ENCODE measurements around the gene POP4. TPM values are rescaled to one million over a fixed set of nuclear protein-coding genes. Genes with fewer than 3 reads are reported as not detected.

The POP4 gene
- total and polyA plus RNA-seq, 9 of the 15 experiments (the other 6 are each of a cell fraction or from before 2014, with no cell fraction given): 42.1 to 128 (median 99.0) TPM

DNA sequence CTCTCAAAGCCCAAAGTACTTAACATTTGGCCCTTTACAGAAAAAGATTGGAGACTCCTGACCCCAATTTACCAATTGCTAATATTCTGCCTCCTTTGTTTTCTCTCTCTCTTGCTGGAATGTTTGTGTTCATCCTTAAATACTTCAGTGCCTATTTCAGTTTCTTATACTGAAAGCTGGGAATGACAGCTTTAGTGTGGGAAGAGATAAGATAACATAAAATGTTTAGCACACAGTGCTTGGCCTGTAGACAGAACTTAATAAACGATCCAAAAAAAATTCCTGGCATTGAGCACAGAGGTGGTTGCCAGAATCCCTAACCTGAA lies 56.2 kb downstream of the POP4 start:
- intact Hi-C loops (cut with micrococcal nuclease): loop anchor here (5.0 kb wide), 1 partner anchor 35 kb away; no protein-coding TSS in a partner anchor
- no peak for TF ChIP-seq ZFP30 (CRISPR knock-in tag; IDR thresholded peaks at IDR 0.05; ENCODE audit: borderline replicate concordance)
- no peak for TF ChIP-seq ZNF77 (CRISPR knock-in tag; IDR thresholded peaks at IDR 0.05)
- no peak for TF ChIP-seq FOXJ3 (CRISPR knock-in tag; IDR thresholded peaks at IDR 0.05)
- TF ChIP-seq NR3C1 (CRISPR knock-in tag; IDR thresholded peaks at IDR 0.05): no peak
- TF ChIP-seq TEAD4 (IDR thresholded peaks at IDR 0.05; ENCODE audit: low read length): 0 out of 2 replicates have a peak, but pooled peaks have one; percentile 17
- TF ChIP-seq TEAD4 (CRISPR knock-in tag; IDR thresholded peaks at IDR 0.05; ENCODE audit: borderline replicate concordance): no peak
- TF ChIP-seq ZEB2 (IDR thresholded peaks at IDR 0.05): no peak
- 0 out of 2 replicates have a peak, but pooled peaks have one; percentile 8 for TF ChIP-seq ZNF584 (CRISPR knock-in tag; IDR thresholded peaks at IDR 0.05; ENCODE audit: low read depth)
- TF ChIP-seq MEIS2 (IDR thresholded peaks at IDR 0.05; ENCODE audit: partially characterized antibody): peak; percentile 69
- TF ChIP-seq, protein P1, sequence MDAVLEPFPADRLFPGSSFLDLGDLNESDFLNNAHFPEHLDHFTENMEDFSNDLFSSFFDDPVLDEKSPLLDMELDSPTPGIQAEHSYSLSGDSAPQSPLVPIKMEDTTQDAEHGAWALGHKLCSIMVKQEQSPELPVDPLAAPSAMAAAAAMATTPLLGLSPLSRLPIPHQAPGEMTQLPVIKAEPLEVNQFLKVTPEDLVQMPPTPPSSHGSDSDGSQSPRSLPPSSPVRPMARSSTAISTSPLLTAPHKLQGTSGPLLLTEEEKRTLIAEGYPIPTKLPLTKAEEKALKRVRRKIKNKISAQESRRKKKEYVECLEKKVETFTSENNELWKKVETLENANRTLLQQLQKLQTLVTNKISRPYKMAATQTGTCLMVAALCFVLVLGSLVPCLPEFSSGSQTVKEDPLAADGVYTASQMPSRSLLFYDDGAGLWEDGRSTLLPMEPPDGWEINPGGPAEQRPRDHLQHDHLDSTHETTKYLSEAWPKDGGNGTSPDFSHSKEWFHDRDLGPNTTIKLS (IDR thresholded peaks at IDR 0.05; ENCODE audit: borderline replicate concordance, low read depth): no peak
- TF ChIP-seq THRAP3 (IDR thresholded peaks at IDR 0.05; ENCODE audit: borderline replicate concordance): no peak
- TF ChIP-seq EWSR1 (IDR thresholded peaks at IDR 0.05; ENCODE audit: borderline replicate concordance, low read depth, partially characterized antibody): no peak
- TF ChIP-seq EHMT2 (IDR thresholded peaks at IDR 0.05): no peak
- no peak for TF ChIP-seq CBX3 (IDR thresholded peaks at IDR 0.05; ENCODE audit: borderline replicate concordance in 1 of 2, low read length in 2 of 2)
- no peak for TF ChIP-seq ZNF449 (CRISPR knock-in tag; IDR thresholded peaks at IDR 0.05)
- TF ChIP-seq, protein P2, sequence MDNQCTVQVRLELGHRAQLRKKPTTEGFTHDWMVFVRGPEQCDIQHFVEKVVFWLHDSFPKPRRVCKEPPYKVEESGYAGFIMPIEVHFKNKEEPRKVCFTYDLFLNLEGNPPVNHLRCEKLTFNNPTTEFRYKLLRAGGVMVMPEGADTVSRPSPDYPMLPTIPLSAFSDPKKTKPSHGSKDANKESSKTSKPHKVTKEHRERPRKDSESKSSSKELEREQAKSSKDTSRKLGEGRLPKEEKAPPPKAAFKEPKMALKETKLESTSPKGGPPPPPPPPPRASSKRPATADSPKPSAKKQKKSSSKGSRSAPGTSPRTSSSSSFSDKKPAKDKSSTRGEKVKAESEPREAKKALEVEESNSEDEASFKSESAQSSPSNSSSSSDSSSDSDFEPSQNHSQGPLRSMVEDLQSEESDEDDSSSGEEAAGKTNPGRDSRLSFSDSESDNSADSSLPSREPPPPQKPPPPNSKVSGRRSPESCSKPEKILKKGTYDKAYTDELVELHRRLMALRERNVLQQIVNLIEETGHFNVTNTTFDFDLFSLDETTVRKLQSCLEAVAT (IDR thresholded peaks at IDR 0.05): no peak
- TF ChIP-seq, protein P3, sequence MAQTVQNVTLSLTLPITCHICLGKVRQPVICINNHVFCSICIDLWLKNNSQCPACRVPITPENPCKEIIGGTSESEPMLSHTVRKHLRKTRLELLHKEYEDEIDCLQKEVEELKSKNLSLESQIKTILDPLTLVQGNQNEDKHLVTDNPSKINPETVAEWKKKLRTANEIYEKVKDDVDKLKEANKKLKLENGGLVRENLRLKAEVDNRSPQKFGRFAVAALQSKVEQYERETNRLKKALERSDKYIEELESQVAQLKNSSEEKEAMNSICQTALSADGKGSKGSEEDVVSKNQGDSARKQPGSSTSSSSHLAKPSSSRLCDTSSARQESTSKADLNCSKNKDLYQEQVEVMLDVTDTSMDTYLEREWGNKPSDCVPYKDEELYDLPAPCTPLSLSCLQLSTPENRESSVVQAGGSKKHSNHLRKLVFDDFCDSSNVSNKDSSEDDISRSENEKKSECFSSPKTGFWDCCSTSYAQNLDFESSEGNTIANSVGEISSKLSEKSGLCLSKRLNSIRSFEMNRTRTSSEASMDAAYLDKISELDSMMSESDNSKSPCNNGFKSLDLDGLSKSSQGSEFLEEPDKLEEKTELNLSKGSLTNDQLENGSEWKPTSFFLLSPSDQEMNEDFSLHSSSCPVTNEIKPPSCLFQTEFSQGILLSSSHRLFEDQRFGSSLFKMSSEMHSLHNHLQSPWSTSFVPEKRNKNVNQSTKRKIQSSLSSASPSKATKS (CRISPR knock-in tag; IDR thresholded peaks at IDR 0.05): no peak

More for the DNA sequence above, 56.2 kb downstream of the POP4 start:
- no peaks in the 10 kb centered on the region; the same call in 1 of the 2 replicates for H4K20me1 ChIP-seq (replicated peaks; ENCODE audit: control insufficient read depth, insufficient read depth, low read length)
- DNase-seq (ENCODE audit: extremely low read depth in 1 of 4, low spot score in 3 of 4) (no peak), FAIRE-seq (no peak), ATAC-seq (no peak)
- no peaks in the 10 kb centered on the region for H3K9me1 ChIP-seq (ENCODE audit: control insufficient read depth, insufficient read depth, low read length)
- peaks cover 19% of the 10 kb centered on the region for H3K79me2 ChIP-seq (ENCODE audit: control insufficient read depth, insufficient read depth, low read length)
- in situ Hi-C loops (cut with MboI): no loop called here
- WGBS (ENCODE audit: insufficient coverage, low coverage, missing lambda C conversion rate): 0% methylated on average over 1 of the region's 1 CpG
- ChIA-PET CTCF (ENCODE audit: low intra/inter-chr PET ratio) (no interaction called here), POLR2A (interaction anchor here (0.7 to 1.6 kb wide), 6 partner anchors 9 to 1648 kb away, joined by 3 read pairs; no protein-coding TSS in a partner anchor)
- peak overlapping the region; percentile 63; the same call in 2 of the 3 replicates for H3K27ac ChIP-seq (ENCODE audit: extremely low read depth, low read depth, low read length)
- peak overlapping the region; percentile 53 to 79; a peak in 3 of 4 replicates for H3K9ac ChIP-seq (ENCODE audit: insufficient read depth in 1 of 2, low read depth in 2 of 2, low read length in 2 of 2)
- no peak overlapping the region for H3K4me3 ChIP-seq
- BruUV-seq (replicated peaks): no TSS peak
- H3K4me1 ChIP-seq (replicated peaks in 1 of 2; ENCODE audit: control insufficient read depth in 2 of 2, insufficient read depth in 2 of 2, low read length in 2 of 2): peaks cover 53% of the 10 kb centered on the region in 2 experiments
- peak overlapping the region; percentile 42; the same call in 1 of the 2 replicates for H3K4me2 ChIP-seq (ENCODE audit: insufficient read depth, low read length)
- no peaks in the 10 kb centered on the region for H3K27me3 ChIP-seq (ENCODE audit: control insufficient read depth in 2 of 2, insufficient read depth in 2 of 2, low read length in 2 of 2)
- H3K36me3 ChIP-seq (ENCODE audit: control insufficient read depth, insufficient read depth, low read length): peaks cover 3% of the 10 kb centered on the region; the same call in 1 of the 3 replicates
- no peaks in the 10 kb centered on the region for H3K9me3 ChIP-seq (replicated peaks; ENCODE audit: control insufficient read depth, insufficient read depth, low read depth, low read length)
- peak overlapping the region; percentile 48 for H2AFZ ChIP-seq (ENCODE audit: low read depth, low read length)

Data from K562 (cell line).